Activated CD4-positive, alpha-beta memory T cell treated with anti-CD3 and anti-CD28 coated beads for 36 hours (primary cell): Measurements from ENCODE around the gene SRSF3. TPM values are rescaled to one million over a fixed set of nuclear protein-coding genes. Genes with fewer than 3 reads are reported as not detected.

Experiments
- CTCF ChIA-PET: fragments of 350-600 bp; sonication (Branson Sonifier 250); formaldehyde crosslinking; loops from one replicate; lab custom pipeline; 2021; ENCODE audit warnings: antibody characterized with exemption, inconsistent platforms; lab: Charles Lee
- POLR2A ChIA-PET: fragments of 350-600 bp; sonication (Branson Sonifier 250); formaldehyde crosslinking; loops from one replicate; lab custom pipeline; 2021; ENCODE audit warnings: antibody characterized with exemption; lab: Charles Lee
- DNase-seq: peaks from one replicate; pipeline ENCODE4 v3.0.0-alpha.2; 2020
- H3K27ac Mint-ChIP-seq: one replicate; pipeline ENCODE4 v1.8.0; 2021; ENCODE audit warnings: mixed read lengths
- H3K27me3 Mint-ChIP-seq: one replicate; pipeline ENCODE4 v1.8.0; 2021; ENCODE audit warnings: mixed read lengths
- H3K36me3 Mint-ChIP-seq: one replicate; pipeline ENCODE4 v1.8.0; 2021; ENCODE audit warnings: mixed read lengths
- H3K4me1 Mint-ChIP-seq: one replicate; pipeline ENCODE4 v1.8.0; 2021; ENCODE audit warnings: low read depth, mixed read lengths
- H3K4me3 Mint-ChIP-seq: one replicate; pipeline ENCODE4 v1.8.0; 2021; ENCODE audit warnings: mild to moderate bottlenecking, mixed read lengths
- H3K9me3 Mint-ChIP-seq: one replicate; pipeline ENCODE4 v1.8.0; 2021; ENCODE audit warnings: mixed read lengths
- intact Hi-C: fragments of 100-400 bp; cut with micrococcal nuclease; formaldehyde crosslinking; loops from one replicate; pipeline ENCODE4 v1.15.1; 2023
- total RNA-seq, 2 experiments: library from RNA; stranded (reverse); gene quantifications; one replicate each; pipeline ENCODE4 v1.2.3, GENCODE V29; 2021

Gene SRSF3
- total RNA-seq, 2 experiments from 2014 or later = 390 to 392 TPM

DNA sequence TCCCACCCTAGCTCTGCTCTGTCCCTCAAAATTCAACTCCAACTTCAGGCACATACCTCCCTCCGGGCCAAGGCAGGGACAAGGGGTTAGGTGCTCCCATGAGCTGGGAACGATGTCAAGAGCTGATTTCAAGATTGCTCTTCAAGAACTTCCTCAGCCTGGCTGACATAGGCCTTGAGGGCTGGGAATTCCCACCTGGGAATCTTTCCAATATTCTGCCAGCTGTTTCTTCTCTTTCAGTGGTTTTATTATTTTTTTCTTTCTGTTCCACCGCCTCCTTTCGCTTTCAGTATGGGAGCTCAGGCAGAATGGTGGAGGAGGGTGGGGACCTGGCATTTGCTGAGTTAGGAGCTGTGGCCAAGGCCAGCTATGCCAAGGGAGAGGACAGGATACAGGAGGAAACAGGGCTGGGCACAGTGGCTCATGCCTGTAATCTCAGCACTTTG lies 33.7 kb downstream of the SRSF3 start:
- intact Hi-C loops = no loop called here
- no peaks in the 10 kb centered on the region for H3K27me3 Mint-ChIP-seq
- H3K9me3 Mint-ChIP-seq = no peaks in the 10 kb centered on the region
- no peak for DNase-seq
- H3K4me3 Mint-ChIP-seq = no peak overlapping the region
- CTCF ChIA-PET = interaction anchor here (0.7 to 1.3 kb wide), 4 partner anchors 12 to 139 kb away, joined by 3 to 11 read pairs (median 4); no protein-coding TSS in a partner anchor
- peaks cover 11% of the 10 kb centered on the region for H3K4me1 Mint-ChIP-seq
- H3K36me3 Mint-ChIP-seq = no peaks in the 10 kb centered on the region
- POLR2A ChIA-PET = no interaction called here
- no peak overlapping the region for H3K27ac Mint-ChIP-seq

DNA sequence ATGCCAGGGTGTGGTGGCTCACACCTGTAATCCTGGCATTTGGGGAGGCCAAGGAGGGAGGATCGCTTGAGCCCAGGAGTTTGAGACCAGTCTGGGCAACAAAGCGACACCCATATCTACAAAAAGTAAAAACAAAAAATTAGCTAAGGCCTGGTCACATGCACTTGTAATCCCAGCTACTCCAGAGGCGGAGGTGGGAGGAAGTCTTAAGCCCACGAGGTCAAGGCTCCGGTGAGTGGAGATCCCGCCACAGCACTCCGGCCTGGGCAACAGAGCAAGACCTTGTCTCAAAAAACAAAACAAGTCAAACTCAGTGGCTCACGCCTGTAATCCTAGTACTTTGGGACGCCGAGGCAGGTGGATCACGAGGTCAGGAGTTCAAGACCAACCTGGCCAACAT lies 35.6 kb downstream of the SRSF3 start:
- no peaks in the 10 kb centered on the region for H3K9me3 Mint-ChIP-seq
- no peak overlapping the region for H3K4me3 Mint-ChIP-seq
- intact Hi-C loops = no loop called here
- CTCF ChIA-PET = no interaction called here
- no peak overlapping the region for H3K27ac Mint-ChIP-seq
- no peaks in the 10 kb centered on the region for H3K27me3 Mint-ChIP-seq
- POLR2A ChIA-PET = no interaction called here
- H3K4me1 Mint-ChIP-seq = peaks cover 1% of the 10 kb centered on the region
- H3K36me3 Mint-ChIP-seq = no peaks in the 10 kb centered on the region
- no peak for DNase-seq

DNA sequence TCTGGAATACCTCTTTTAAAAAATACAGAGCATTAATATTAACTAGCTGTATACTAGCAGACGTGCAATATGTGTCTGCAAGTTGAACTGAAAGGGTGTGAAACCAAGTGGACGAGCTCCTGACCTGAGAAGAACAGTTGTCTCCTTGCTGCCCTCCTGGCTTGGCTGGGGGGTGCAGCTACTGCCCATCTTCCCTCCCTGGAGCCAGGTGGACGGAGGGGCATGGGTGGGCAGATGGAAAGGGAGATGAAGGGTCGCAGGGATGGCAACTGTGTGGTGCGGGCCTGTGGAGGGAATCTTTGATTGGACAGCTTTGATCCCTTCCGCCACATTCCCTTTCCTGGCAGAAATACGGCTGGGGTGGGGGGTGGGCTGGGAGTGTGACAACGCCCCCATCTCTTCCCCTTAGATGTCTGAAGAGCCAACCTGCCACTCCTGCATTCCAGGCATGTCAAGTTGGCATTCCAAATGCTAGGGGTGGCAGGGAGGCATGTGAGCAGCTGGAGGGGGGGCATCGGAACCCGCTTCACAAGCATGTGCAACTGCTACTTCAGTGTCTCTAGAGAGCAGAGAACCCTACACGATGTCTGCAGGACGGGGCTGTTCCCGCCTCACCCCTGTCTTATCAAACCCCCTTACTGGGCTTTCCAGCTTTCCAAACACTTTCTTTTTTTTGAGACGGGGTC lies 37.3 kb downstream of the SRSF3 start:
- DNase-seq = no peak
- Mint-ChIP-seq H3K27ac (no peak overlapping the region), H3K4me1 (peaks cover 1% of the 10 kb centered on the region), H3K9me3 (no peaks in the 10 kb centered on the region), H3K27me3 (no peaks in the 10 kb centered on the region), H3K4me3 (no peak overlapping the region), H3K36me3 (no peaks in the 10 kb centered on the region)
- intact Hi-C loops = no loop called here
- ChIA-PET CTCF (interaction anchor here (0.6 to 1.6 kb wide), 3 partner anchors 15 to 552 kb away, joined by 3 read pairs; no protein-coding TSS in a partner anchor), POLR2A (no interaction called here)

DNA sequence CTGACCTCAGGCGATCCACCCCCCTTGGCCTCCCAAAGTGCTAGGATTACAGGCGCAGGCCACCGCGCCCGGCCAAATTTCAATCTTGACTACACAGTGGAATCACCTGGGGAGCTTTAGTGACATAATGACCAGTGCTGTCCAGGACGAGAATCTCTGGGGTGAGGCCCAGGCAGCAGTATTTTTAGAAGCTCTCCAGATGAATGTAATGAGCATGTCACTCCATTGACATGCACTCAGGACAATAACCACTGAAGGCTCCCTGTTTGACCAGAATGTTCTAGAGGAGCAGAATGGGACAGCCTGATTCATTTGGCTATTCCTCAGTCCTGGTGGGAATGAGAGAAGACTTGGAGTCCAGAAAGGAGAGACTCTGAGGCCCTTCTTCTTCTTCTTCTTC lies 39.2 kb downstream of the SRSF3 start:
- Mint-ChIP-seq H3K36me3 (no peaks in the 10 kb centered on the region), H3K4me1 (peaks cover under 1% of the 10 kb centered on the region), H3K4me3 (no peak overlapping the region), H3K27ac (no peak overlapping the region), H3K9me3 (no peaks in the 10 kb centered on the region), H3K27me3 (no peaks in the 10 kb centered on the region)
- POLR2A ChIA-PET = no interaction called here
- no peak for DNase-seq
- intact Hi-C loops = no loop called here
- CTCF ChIA-PET = interaction anchor here (1.6 kb wide), 1 partner anchor 126 kb away, joined by 3 read pairs; no protein-coding TSS in a partner anchor

DNA sequence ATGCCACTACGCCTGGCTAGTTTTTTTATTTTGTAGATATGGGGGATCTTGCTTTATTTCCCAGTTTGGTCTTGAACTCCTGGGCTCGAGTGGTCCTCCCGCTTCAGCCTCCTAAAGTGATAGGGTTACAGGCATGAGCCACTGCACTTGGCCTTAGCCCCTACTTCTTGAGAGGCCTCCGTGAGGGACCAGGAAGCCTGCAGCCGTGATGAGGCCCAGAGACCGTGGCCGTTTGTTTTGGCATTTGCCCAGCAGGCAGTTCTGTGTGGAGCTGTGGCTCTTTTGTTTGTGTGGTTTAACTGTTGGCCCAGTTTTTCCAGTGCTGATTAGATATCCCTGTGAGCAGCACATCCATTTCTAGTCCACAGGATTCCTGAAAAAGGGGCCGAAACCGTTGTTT lies 39.8 kb downstream of the SRSF3 start:
- Mint-ChIP-seq H3K4me3 (no peak overlapping the region), H3K27me3 (no peaks in the 10 kb centered on the region), H3K9me3 (no peaks in the 10 kb centered on the region), H3K27ac (no peak overlapping the region), H3K4me1 (no peaks in the 10 kb centered on the region), H3K36me3 (no peaks in the 10 kb centered on the region)
- DNase-seq = no peak
- ChIA-PET POLR2A (no interaction called here), CTCF (no interaction called here)
- intact Hi-C loops = no loop called here

DNA sequence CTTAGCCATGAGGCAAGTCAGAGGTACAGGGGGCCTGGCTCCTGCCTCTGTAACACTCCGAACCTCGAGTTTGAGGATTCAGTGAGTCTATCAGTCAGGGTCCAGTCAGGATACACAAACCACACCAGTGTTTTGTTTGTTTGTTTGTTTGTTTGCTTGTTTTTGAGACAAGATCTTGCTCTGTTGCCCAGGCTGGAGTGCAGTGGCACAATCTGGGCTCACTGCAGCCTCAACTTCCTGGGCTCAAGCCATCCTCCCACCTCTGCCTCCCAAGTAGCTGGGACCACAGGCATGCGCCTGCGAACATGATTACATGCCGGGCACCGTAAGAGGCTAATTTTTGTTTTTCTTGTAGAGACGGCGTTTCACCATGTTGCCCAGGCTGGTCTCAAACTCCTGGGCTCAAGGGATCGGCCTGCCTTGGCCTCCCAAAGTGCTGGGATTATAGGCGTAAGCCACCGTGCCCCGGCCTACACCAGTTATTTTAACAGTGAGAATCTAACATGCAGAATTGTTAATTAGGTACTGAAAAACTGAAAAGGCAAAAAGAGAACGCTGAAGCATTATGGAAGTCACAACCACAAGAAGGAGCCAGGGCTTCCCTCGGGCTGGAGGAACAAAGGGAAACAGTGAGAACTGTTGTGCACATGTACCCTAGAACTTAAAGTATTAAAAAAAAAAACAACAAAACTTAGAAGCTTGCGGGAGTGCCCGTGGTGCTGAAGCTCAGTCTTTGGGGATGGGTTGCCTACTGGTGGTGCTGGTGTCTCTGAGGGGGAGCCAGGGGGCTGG lies 40.4 kb downstream of the SRSF3 start:
- Mint-ChIP-seq H3K9me3 (no peaks in the 10 kb centered on the region), H3K27ac (no peak overlapping the region), H3K36me3 (no peaks in the 10 kb centered on the region), H3K27me3 (no peaks in the 10 kb centered on the region), H3K4me3 (no peak overlapping the region), H3K4me1 (no peaks in the 10 kb centered on the region)
- ChIA-PET CTCF (interaction anchor here (0.9 to 1.1 kb wide), 2 partner anchors 10 to 125 kb away, joined by 3 read pairs; no protein-coding TSS in a partner anchor), POLR2A (no interaction called here)
- DNase-seq = no peak
- intact Hi-C loops = no loop called here

DNA sequence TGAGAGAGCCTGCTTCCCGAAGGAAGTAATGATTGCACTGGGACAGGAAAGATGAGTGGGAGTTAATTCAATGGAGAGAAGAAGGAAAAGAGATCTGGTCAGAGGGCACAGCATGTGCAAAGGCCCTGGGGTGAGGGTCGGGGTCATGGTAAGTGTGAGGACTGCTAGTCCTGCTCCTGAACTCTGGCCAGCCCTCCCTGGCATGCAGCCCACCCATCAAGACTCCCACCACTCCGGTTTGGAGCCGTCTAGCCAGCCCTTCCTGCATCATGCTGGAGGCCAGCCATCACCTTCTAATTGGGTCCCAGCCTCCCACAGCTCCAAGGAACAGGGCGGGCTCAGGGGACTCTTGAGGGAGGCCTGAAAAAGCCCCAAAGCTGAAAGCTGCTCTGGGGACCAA lies 42.1 kb downstream of the SRSF3 start:
- CTCF ChIA-PET = interaction anchor here (0.6 kb wide), 1 partner anchor 13 kb away, joined by 3 read pairs; no protein-coding TSS in a partner anchor
- POLR2A ChIA-PET = no interaction called here
- Mint-ChIP-seq H3K36me3 (no peaks in the 10 kb centered on the region), H3K4me1 (no peaks in the 10 kb centered on the region), H3K9me3 (no peaks in the 10 kb centered on the region), H3K27ac (no peak overlapping the region), H3K27me3 (no peaks in the 10 kb centered on the region), H3K4me3 (no peak overlapping the region)
- no peak for DNase-seq
- intact Hi-C loops = no loop called here

DNA sequence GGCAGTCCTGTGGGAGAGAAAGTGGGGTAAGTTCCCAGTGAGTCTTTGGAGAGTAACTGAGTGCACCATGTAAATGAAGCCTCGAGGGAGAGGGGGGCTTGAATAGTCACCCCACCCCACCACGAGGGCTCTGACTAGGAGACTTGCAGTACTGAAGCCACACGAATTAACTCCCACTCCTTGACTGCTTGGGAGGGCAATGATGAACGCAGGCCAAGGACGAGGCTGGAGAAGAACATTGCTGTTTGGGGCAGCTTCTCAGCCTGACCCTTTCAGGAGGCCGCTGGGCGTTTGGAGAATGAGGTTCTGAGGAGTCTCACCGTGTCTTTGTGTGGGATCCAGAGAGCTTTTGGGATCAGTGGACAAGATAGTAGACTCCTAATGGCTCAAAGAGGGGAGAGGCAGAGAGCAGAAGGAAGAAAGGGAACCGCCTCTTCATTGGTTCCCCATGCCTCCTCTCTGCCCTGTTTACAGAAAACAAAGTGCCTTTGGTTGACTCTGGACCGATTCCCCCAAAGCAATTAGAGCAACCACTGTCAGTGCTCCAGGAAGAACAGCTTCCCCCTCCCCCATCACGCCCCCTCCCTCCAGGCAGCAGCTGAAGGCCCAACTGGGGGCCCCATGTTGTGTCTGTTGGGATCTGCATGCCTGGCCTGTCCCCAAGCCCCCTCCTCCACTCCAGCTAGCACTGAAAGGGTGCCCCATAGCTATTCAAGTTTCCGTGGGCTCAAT lies 42.7 kb downstream of the SRSF3 start:
- no peak for DNase-seq
- intact Hi-C loops = no loop called here
- H3K4me3 Mint-ChIP-seq = no peak overlapping the region
- no peaks in the 10 kb centered on the region for H3K36me3 Mint-ChIP-seq
- POLR2A ChIA-PET = no interaction called here
- no peaks in the 10 kb centered on the region for H3K9me3 Mint-ChIP-seq
- H3K27me3 Mint-ChIP-seq = no peaks in the 10 kb centered on the region
- H3K27ac Mint-ChIP-seq = no peak overlapping the region
- no peaks in the 10 kb centered on the region for H3K4me1 Mint-ChIP-seq
- CTCF ChIA-PET = interaction anchor here (0.6 kb wide), 1 partner anchor 13 kb away, joined by 3 read pairs; no protein-coding TSS in a partner anchor

DNA sequence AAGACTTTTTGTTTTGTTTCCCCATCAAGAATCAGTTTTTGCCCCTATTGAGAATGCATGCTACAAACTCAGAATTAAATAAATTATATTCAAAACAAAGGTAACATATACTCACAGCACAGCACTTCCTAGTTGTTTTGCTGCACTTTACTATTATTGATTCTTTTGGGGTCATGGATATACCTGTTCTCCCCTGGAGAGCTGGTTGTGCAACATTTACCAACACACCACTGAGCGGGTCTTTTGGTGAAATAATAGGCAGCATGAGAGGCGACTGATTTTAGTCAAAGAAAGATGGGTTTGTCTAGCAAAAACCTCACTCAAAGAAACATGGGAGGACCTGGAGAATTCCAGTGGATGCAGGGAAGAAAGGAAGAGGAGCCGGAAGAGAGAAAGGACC lies 44.4 kb downstream of the SRSF3 start:
- Mint-ChIP-seq H3K36me3 (no peaks in the 10 kb centered on the region), H3K4me1 (no peaks in the 10 kb centered on the region), H3K27ac (no peak overlapping the region), H3K4me3 (no peak overlapping the region), H3K27me3 (no peaks in the 10 kb centered on the region), H3K9me3 (no peaks in the 10 kb centered on the region)
- DNase-seq = no peak
- ChIA-PET POLR2A (no interaction called here), CTCF (no interaction called here)
- intact Hi-C loops = no loop called here

DNA sequence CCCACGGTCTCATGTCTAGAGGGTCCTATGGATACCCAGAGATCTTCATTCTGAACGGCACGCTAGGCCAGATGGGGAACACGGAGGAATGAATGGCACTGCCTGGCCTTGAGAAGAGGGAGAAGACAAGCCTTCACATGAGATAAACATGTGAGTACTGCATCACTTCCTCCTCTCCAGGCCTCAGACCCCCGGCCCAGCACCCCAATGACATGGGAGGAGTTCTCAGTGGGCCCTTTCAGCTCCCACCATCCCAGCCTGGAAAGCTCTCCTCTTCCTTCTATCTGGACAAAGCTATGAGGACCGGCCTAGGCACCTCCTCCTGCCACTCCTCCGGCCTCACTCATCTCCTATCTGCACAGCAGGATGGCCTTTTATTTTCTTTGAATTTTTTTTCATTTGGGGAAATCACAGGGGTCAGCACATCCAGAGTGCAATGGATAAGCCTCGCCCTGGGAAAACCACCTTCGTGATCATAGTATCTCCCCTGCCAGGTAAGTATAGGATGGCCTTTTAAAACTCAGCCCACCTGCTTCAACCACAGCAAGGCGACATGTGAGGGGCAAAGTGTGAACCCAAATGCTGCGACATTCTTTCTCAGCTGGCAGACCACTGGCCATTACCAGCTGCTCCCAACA lies 45.1 kb downstream of the SRSF3 start:
- H3K9me3 Mint-ChIP-seq = no peaks in the 10 kb centered on the region
- H3K4me3 Mint-ChIP-seq = no peak overlapping the region
- intact Hi-C loops = no loop called here
- H3K36me3 Mint-ChIP-seq = no peaks in the 10 kb centered on the region
- H3K27ac Mint-ChIP-seq = no peak overlapping the region
- DNase-seq = no peak
- CTCF ChIA-PET = interaction anchor here (0.6 kb wide), 1 partner anchor 56 kb away, joined by 3 read pairs; no protein-coding TSS in a partner anchor
- H3K27me3 Mint-ChIP-seq = no peaks in the 10 kb centered on the region
- POLR2A ChIA-PET = no interaction called here
- H3K4me1 Mint-ChIP-seq = no peaks in the 10 kb centered on the region

DNA sequence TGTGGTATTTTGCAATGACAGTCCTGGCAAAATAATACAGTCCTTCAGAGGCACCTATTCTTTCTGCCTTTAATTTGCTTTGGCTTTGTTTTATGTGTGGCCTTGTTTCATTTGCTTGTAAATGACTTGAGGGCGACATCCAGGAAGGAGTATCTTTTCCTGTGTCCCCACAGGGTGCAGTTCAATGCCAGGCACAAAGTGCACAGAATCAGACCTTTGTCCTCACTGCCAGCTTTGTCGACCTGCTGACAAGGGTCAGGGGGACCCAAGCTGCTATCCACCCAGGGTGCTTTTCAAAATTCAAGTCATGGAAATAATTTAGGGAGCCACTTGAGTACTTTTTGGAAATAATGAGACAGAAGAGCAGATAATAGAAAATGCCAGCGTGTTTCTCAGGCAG lies 47.4 kb downstream of the SRSF3 start:
- no peak for DNase-seq
- Mint-ChIP-seq H3K27ac (no peak overlapping the region), H3K4me1 (no peaks in the 10 kb centered on the region), H3K4me3 (no peak overlapping the region), H3K36me3 (no peaks in the 10 kb centered on the region), H3K27me3 (no peaks in the 10 kb centered on the region), H3K9me3 (no peaks in the 10 kb centered on the region)
- CTCF ChIA-PET = no interaction called here
- POLR2A ChIA-PET = no interaction called here
- intact Hi-C loops = no loop called here
